ENCODE results near the gene SRI. TPM values are rescaled to one million over a fixed set of nuclear protein-coding genes. Genes with fewer than 3 reads are reported as not detected.

SRI gene
- total RNA-seq, 1 experiment from 2014 or later = 136 TPM

- Histone ChIP-seq H4K8ac (replicated peaks; ENCODE audit: insufficient read length, low read depth, low read length) (no peak overlapping the region), H2BK12ac (ENCODE audit: insufficient read length, low read depth, low read length) (no peak overlapping the region), H3K23ac (ENCODE audit: insufficient read length, low read depth, low read length) (no peak overlapping the region), H3K9ac (ENCODE audit: extremely low read depth, insufficient read length, low read length) (no peak overlapping the region), H4K5ac (ENCODE audit: insufficient read length, low read depth, low read length) (no peak overlapping the region), H3K4me1 (ENCODE audit: insufficient read depth, low read length) (peaks cover 9% of the 10 kb centered on the region; the same call in 1 of the 2 replicates), H3K79me1 (ENCODE audit: insufficient read depth, low read depth, low read length, poor library complexity, severe bottlenecking) (no peaks in the 10 kb centered on the region), H4K91ac (ENCODE audit: insufficient read length, low read depth, low read length) (no peak overlapping the region), H3K9me3 (ENCODE audit: control insufficient read depth, low read depth, low read length) (no peaks in the 10 kb centered on the region), H3K79me2 (ENCODE audit: insufficient read depth, low read length) (no peaks in the 10 kb centered on the region), H3K23me2 (ENCODE audit: insufficient read length, low read depth, low read length, poor library complexity, severe bottlenecking) (no peaks in the 10 kb centered on the region), H3K4ac (ENCODE audit: low read depth, low read length) (no peak overlapping the region), H3K56ac (ENCODE audit: insufficient read length, low read depth, low read length) (no peak overlapping the region), H3K4me2 (ENCODE audit: insufficient read depth, insufficient read length, low read length) (no peak overlapping the region), H3T11ph (ENCODE audit: low read length) (no peak overlapping the region), H4K20me1 (ENCODE audit: control insufficient read depth, insufficient read depth, insufficient read length) (peaks cover under 1% of the 10 kb centered on the region), H3K14ac (ENCODE audit: insufficient read depth, low read length) (no peak overlapping the region), H2BK15ac (ENCODE audit: low read depth, low read length) (no peak overlapping the region), H2BK5ac (ENCODE audit: insufficient read length, low read length) (no peak overlapping the region), H2BK20ac (ENCODE audit: low read depth, low read length, poor library complexity, severe bottlenecking) (no peak overlapping the region), H3K18ac (ENCODE audit: insufficient read length, low read depth, low read length) (no peak overlapping the region), H3K27ac (ENCODE audit: insufficient read length, low read depth, low read length) (no peak overlapping the region), H3K27me3 (ENCODE audit: insufficient read depth, low read length) (no peaks in the 10 kb centered on the region), H2AFZ (ENCODE audit: low read length) (no peak overlapping the region), H2AK5ac (ENCODE audit: insufficient read length, low read length) (no peak overlapping the region), H2BK120ac (ENCODE audit: low read depth, low read length, poor library complexity, severe bottlenecking) (no peak overlapping the region)
- Mint-ChIP-seq H3K27ac (no peak overlapping the region; a peak in 1 of 7 replicates), H3K4me1 (peaks cover 21 to 38% of the 10 kb centered on the region in 2 experiments), H3K9me3 (no peaks in the 10 kb centered on the region), H3K4me3 (no peak overlapping the region), H3K36me3 (ENCODE audit: insufficient read depth in 1 of 3, low read depth in 3 of 3) (peaks cover 20 to 32% (median 29%) of the 10 kb centered on the region in 3 experiments; a peak in 6 of 7 replicates), H3K27me3 (ENCODE audit: low read depth) (no peaks in the 10 kb centered on the region)
- DNase-seq = no peak
- TF ChIP-seq CTCF (conservative IDR thresholded peaks at IDR 0.05) = no peak
- no CpG with 5 or more reads among the region's 5 CpGs for WGBS (ENCODE audit: extremely low coverage, insufficient read length, low lambda C conversion rate)
These were observed 17.6 kb downstream of the SRI start for GRCh38 chr7:88202278-88202677.
